ENCODE results near the gene IGFBP7.
"Not testable (repeated sequence)": the region's sequence is repeated elsewhere in the genome, so short reads cannot be mapped to it uniquely, and the experiment has no call there.

IGFBP7 gene

DNA sequence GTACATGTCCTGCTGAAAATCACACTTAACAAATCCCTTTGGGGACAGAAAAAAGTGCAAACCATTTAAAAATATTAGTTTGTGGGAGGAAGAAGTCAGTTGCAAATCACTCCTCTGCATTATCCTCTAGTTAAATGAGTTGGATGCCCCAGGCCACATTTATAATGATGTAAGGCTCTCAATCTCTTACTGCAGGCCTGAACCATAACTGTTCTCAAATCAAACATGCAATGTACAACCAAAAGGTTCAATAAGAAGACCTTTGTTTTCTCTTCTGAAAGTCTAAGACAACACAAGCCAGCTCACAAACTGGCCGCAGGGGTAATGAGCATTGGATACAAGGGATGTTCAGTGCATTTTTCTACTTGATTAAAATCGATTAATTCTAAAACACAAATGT, 39.7 kb downstream of the IGFBP7 start:
- no peak overlapping the region for H3K27ac ChIP-seq
- TF ChIP-seq, protein P1, sequence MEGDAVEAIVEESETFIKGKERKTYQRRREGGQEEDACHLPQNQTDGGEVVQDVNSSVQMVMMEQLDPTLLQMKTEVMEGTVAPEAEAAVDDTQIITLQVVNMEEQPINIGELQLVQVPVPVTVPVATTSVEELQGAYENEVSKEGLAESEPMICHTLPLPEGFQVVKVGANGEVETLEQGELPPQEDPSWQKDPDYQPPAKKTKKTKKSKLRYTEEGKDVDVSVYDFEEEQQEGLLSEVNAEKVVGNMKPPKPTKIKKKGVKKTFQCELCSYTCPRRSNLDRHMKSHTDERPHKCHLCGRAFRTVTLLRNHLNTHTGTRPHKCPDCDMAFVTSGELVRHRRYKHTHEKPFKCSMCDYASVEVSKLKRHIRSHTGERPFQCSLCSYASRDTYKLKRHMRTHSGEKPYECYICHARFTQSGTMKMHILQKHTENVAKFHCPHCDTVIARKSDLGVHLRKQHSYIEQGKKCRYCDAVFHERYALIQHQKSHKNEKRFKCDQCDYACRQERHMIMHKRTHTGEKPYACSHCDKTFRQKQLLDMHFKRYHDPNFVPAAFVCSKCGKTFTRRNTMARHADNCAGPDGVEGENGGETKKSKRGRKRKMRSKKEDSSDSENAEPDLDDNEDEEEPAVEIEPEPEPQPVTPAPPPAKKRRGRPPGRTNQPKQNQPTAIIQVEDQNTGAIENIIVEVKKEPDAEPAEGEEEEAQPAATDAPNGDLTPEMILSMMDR (conservative IDR thresholded peaks at IDR 0.05): no peak

DNA sequence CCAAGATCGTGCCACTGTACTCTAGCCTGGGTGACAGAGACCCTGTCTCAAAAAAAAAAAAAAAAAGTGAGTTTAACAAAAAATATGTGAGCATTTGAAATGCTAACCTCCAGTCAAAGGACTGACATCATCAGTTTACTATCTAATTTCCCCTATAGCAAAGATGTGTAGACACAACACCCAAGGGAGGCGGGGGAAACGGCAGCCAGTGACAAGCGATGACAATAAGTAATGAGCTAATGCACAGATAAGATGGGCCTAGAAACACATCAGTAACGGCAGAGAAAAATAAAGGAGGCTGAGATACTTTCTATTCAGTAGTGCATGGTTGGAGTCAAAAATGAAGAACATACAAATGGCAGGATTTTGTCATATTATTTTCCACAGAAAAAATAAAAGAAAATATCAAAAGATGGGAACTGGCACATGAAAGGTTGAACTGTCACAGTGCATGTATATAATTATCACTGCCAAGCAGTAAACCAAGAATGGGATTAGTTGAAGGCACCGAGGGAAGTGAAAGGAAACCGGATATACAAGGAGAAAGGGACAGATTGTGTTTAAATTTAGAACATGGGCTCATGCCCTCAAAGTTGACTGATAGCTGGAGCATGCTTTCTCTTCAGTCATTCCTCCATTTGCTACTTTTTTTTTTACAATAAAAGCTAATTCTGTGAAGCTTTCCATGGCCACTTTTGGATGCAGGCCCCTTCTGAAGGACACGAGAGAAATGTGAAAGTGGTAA, 41.8 kb downstream of the IGFBP7 start:
- TF ChIP-seq, protein P1 (conservative IDR thresholded peaks at IDR 0.05): no peak
- H3K27ac ChIP-seq: no peak overlapping the region

DNA sequence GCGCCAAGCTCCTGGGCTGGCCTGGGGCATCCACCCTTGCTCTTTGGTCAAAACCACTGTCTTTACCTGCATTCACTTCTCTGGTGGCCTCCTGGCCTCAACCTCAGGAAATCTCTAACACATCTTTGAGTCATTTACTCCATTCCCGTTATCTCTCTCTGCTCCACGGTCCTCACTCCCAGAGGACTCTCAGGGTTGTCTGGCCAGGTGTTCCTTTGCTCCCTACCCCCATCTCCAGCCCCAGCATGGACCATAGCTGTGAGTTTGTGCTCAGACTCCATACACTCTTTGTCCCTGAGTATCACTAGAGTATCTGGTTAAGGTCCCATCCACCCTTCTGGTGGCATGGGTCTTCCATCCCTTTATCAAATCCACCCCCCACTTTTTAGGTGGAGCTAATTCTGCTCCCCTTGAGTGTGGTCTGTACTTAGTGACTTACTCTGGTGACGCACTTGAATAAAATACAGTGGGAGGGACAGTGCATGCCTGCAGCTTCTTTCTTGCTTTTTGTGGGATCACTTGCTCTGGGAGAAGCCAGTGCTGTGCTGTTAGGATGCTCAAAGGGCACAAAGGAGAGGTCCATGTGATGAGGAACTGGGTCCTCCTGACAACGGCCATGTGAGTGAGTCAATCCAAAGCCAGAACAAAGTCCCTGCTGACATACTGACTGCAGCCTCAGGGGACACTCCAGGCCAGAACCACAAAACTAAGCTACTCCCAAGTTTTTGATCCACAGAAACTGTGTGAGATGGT, 44.3 kb downstream of the IGFBP7 start:
- H3K27ac ChIP-seq: no peak overlapping the region

DNA sequence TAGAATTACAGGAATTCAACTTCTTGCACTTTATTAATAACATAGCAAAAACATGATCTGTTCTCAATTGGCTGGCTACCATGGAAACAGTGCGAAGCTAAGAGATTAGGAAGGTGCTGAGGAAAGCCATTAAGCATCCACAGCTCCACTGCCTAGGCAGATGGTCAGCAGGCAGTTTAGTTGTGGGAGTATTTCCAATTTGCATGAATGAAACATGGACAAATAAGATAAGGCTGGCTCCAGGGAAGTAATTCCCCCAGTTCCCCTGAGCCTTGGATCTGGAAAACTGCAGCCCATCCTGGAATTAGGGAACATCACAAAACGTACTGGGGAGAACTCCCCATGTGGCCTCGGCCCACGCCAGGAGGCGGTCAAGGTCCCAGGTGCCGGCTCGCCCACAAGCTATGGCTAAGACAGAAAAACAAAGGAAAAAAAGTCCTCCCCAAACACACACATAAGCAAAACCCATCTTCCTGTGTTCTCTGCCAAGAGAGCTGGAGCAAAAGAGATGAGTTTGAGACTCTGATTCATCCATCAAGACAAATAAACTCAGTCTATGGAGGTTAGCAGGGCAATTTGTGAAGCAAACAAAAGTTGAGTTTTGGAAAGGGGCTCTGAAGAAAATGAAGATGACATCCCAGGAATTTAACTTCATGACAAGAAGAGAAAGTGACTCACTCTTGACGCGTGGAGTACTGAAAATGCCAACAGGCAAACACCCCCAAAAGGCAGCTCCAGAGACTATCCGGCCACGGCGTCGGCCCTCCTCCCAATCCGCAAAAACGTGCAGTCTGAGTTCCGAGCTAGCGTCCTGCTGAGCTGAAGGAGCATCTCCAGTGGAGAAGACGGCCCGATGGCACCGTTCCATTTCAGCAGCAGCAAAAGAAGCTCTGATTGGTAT, 45.1 kb downstream of the IGFBP7 start:
- no peak overlapping the region for H3K27ac ChIP-seq
- TF ChIP-seq, protein P1 (conservative IDR thresholded peaks at IDR 0.05): no peak

More for the DNA sequence above, 44.3 kb downstream of the IGFBP7 start:
- TF ChIP-seq, protein P1 (conservative IDR thresholded peaks at IDR 0.05): no peak

GRCh38 chr4:57064120-57064519, 46.1 kb downstream of the IGFBP7 start:
- TF ChIP-seq, protein P1 (conservative IDR thresholded peaks at IDR 0.05): no peak
- H3K27ac ChIP-seq: no peak overlapping the region

DNA sequence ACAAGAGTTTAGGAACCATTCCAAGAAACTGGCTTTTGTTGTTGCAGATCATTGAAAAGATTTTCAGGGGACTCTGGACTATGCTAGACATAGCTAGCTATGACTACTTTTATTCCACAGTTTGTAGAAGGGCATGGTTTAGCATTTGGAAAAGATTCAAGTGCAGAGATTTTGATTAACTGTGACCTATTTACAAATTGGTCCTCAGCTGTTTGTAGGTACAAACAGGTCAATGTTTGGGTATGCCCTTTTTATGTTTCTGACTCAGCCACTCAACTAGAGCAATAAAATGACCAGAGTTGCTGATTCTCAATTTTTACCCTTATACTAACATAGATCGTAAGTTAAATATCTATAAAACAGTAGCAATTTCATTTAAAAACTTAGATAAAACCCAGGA, 46.7 kb downstream of the IGFBP7 start:
- no peak overlapping the region for H3K27ac ChIP-seq
- TF ChIP-seq, protein P1 (conservative IDR thresholded peaks at IDR 0.05): no peak

DNA sequence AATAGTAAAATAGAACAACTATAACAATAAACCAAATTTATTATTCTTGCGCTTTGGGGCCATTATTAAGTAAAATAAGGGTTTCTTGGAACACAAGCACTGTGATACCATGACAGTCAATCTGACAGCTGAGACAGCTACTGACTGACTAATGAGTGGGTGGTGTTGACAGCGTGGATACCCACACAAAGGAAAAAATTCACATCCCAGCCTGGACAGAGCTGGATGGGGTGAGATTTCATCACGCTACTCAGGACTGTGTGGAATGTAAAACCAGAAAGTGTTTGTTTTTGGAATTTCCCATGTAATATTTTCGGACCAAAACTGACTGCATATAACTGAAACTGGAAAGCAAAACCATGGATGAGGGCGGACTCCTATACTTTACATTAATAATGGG, 48.8 kb downstream of the IGFBP7 start:
- no peak overlapping the region for H3K27ac ChIP-seq
- TF ChIP-seq, protein P1 (conservative IDR thresholded peaks at IDR 0.05): no peak

DNA sequence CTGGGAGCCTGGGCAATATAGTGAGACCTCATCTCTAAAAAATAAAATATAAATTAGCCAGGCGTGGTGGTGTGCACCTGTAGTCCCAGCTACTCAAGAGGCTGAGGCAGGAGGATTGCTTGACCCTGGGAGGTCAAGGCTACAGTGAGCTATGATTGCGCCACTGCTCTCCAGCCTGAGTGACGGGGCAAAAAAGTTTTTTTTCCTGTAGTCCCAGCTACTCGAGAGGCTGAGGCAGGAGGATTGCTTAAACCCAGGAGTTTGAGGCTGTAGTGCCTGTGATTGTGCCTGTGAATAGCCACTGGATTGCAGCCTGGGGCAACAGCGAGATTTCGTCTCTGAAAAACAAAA, 49.5 kb downstream of the IGFBP7 start:
- H3K27ac ChIP-seq: not testable (repeated sequence)
